Activated CD8-positive, alpha-beta memory T cell treated with anti-CD3 and anti-CD28 coated beads for 24 hours (primary cell): ENCODE measurements around the gene ACBD6.
A peak's percentile ranks its signal among the peaks of the same experiment; 100 is the strongest.
"Not testable (repeated sequence)": the region's sequence is repeated elsewhere in the genome, so short reads cannot be mapped to it uniquely, and the experiment has no call there.

Experiments
- DNase-seq: peaks from one replicate; pipeline ENCODE4 v3.0.0-alpha.2; 2020

Gene ACBD6

GRCh38 chr1:180502361-180503279 lies at the start of gene ACBD6:
TSS of gene ACBD6 (minus strand) at chr1:180502577. CDS start at chr1:180502266, 311 bp downstream.
- DNase-seq: peak; percentile 97

- DNase-seq: no peak
These were observed 49.6 kb upstream of the ACBD6 start for GRCh38 chr1:180551997-180552396.

- DNase-seq: no peak
These were observed 47.9 kb upstream of the ACBD6 start for GRCh38 chr1:180550241-180550640.

GRCh38 chr1:180549770-180550169 lies 47.4 kb upstream of the ACBD6 start:
- DNase-seq: not testable (repeated sequence)

GRCh38 chr1:180548686-180549317 lies 46.4 kb upstream of the ACBD6 start:
- DNase-seq: no peak

GRCh38 chr1:180545991-180546390 lies 43.6 kb upstream of the ACBD6 start:
- DNase-seq: no peak

- DNase-seq: no peak
These were observed 41.7 kb upstream of the ACBD6 start for GRCh38 chr1:180544050-180544449.

- DNase-seq: no peak
These were observed 40.4 kb upstream of the ACBD6 start for GRCh38 chr1:180542838-180543145.

GRCh38 chr1:180542113-180542837 lies 39.9 kb upstream of the ACBD6 start:
- no peak for DNase-seq

- DNase-seq: no peak
These were observed 38.6 kb upstream of the ACBD6 start for GRCh38 chr1:180540697-180541594.

- no peak for DNase-seq
These were observed 36.8 kb upstream of the ACBD6 start for GRCh38 chr1:180539136-180539535.

- DNase-seq: no peak
These were observed 34.5 kb upstream of the ACBD6 start for GRCh38 chr1:180536821-180537372.

- no peak for DNase-seq
These were observed 33.1 kb upstream of the ACBD6 start for GRCh38 chr1:180535418-180535999.

- DNase-seq: no peak
These were observed 31.8 kb upstream of the ACBD6 start for GRCh38 chr1:180534214-180534613.

- peak; percentile 81 for DNase-seq
These were observed 31.1 kb upstream of the ACBD6 start for GRCh38 chr1:180533266-180533987.

GRCh38 chr1:180532854-180533253 lies 30.5 kb upstream of the ACBD6 start:
- no peak for DNase-seq

- no peak for DNase-seq
These were observed 28.1 kb upstream of the ACBD6 start for GRCh38 chr1:180530501-180530900.

- no peak for DNase-seq
These were observed 26.6 kb upstream of the ACBD6 start for GRCh38 chr1:180528868-180529470.

- no peak for DNase-seq
These were observed 24.8 kb upstream of the ACBD6 start for GRCh38 chr1:180527101-180527669.

- no peak for DNase-seq
These were observed 23.3 kb upstream of the ACBD6 start for GRCh38 chr1:180525715-180526039.
